C1 segment of cervical spinal cord (tissue), 14 donors: Measurements from ENCODE around the gene GNB1.
A peak's percentile ranks its signal among the peaks of the same experiment; 100 is the strongest.
"Not testable (repeated sequence)": the region's sequence is repeated elsewhere in the genome, so short reads cannot be mapped to it uniquely, and the experiment has no call there.

Source experiments
- DNase-seq, 14 donors: peaks; one replicate each; lab custom pipeline; 2025; lab: John Stamatoyannopoulos, UW

The GNB1 gene

GRCh38 chr1:1861339-1861730, 29.6 kb downstream of the GNB1 start:
- DNase-seq, result no peak

- not testable (repeated sequence) for DNase-seq
These were observed 30.8 kb downstream of the GNB1 start for GRCh38 chr1:1859970-1860697.

GRCh38 chr1:1858382-1859086, 32.4 kb downstream of the GNB1 start:
- peak in 6 of 14 donors; percentile 11 to 45 (median 31) for DNase-seq

- DNase-seq, result peak in 3 of 14 donors; percentile 17 to 37 (median 21)
These were observed 33.7 kb downstream of the GNB1 start for GRCh38 chr1:1857096-1857703.

GRCh38 chr1:1856161-1856560, 34.7 kb downstream of the GNB1 start:
- DNase-seq, result not testable (repeated sequence)

GRCh38 chr1:1853593-1854257, 37.2 kb downstream of the GNB1 start:
- DNase-seq, result peak in 2 of 14 donors; percentile 8 to 18

GRCh38 chr1:1852619-1853414, 38.1 kb downstream of the GNB1 start:
- DNase-seq, result no peak

GRCh38 chr1:1847890-1848289, 43.0 kb downstream of the GNB1 start:
- DNase-seq, result no peak

- peak in 2 of 14 donors; percentile 20 to 24 for DNase-seq
These were observed 43.6 kb downstream of the GNB1 start for GRCh38 chr1:1847061-1847850.

GRCh38 chr1:1846386-1846918, 44.4 kb downstream of the GNB1 start:
- DNase-seq, result no peak

- DNase-seq, result no peak
These were observed 48.3 kb downstream of the GNB1 start for GRCh38 chr1:1842360-1843146.

GRCh38 chr1:1841575-1841995, 49.3 kb downstream of the GNB1 start:
- DNase-seq, result peak in 1 of 14 donors; percentile 11

- no peak for DNase-seq
These were observed 51.4 kb downstream of the GNB1 start for GRCh38 chr1:1839311-1839965.

GRCh38 chr1:1836119-1836518, 54.8 kb downstream of the GNB1 start:
- DNase-seq, result no peak

- no peak for DNase-seq
These were observed 55.3 kb downstream of the GNB1 start for GRCh38 chr1:1835546-1835945.

- peak in 2 of 14 donors; percentile 45 to 55 for DNase-seq
These were observed 57.0 kb downstream of the GNB1 start for GRCh38 chr1:1833916-1834325.

GRCh38 chr1:1833456-1833855, 57.4 kb downstream of the GNB1 start:
- DNase-seq, result peak in 1 of 14 donors; percentile 26

- DNase-seq, result no peak
These were observed 58.1 kb downstream of the GNB1 start for GRCh38 chr1:1832820-1833219.

- DNase-seq, result no peak
These were observed 58.7 kb downstream of the GNB1 start for GRCh38 chr1:1832166-1832565.
